ENCODE data around the gene LRRC61. TPM values are rescaled to one million over a fixed set of nuclear protein-coding genes. Genes with fewer than 3 reads are reported as not detected.

The LRRC61 gene
- total RNA-seq, 1 donor from 2014 or later = 70.8 TPM

DNA sequence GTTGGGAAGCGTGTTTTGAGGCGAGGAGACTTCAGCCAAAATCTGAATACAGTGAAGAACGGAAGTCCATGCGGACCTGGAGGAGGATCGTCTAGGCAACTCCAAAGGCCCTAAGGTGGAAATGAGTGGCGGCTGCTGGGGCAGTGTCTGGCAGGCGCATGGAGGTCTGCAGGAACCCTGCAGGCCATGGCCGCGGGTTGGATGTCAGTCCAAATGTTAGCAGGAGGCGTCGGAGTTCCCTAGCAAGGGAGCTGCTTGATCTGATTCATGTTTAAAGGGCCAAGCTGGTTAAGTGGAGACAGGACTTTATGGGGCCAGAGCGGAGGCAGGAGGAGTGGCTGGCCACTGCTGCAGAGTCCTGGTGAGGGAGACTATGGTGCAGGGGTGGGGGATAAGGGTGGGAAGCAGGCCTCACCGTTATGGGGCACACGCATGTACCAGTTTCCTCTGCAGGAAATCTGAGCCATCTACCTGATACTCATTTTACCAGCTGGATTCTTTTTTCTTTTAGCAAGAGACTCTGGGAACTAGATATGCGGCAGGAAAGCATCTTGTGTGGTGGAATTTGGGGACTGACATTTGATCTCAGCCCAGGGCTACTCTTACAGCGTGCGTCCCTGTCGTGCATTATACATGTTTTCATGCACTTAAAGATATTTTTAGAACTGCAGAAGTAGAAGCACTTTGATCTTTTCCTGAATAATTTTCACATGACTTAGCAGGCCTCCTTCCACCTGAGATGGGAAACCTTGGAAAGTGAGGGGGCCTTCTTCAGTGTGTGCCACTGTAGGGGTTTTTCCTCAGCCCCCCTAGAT lies 38.9 kb downstream of the LRRC61 start:
- no peak overlapping the region for H3K4me3 ChIP-seq (ENCODE audit: low read depth, low read length)
- TF ChIP-seq CTCF (IDR thresholded peaks at IDR 0.05; ENCODE audit: insufficient read depth, low read length, poor library complexity, severe bottlenecking) = no peak
- no peaks in the 10 kb centered on the region for H3K36me3 ChIP-seq (ENCODE audit: control insufficient read depth, insufficient read depth, low read length)

DNA sequence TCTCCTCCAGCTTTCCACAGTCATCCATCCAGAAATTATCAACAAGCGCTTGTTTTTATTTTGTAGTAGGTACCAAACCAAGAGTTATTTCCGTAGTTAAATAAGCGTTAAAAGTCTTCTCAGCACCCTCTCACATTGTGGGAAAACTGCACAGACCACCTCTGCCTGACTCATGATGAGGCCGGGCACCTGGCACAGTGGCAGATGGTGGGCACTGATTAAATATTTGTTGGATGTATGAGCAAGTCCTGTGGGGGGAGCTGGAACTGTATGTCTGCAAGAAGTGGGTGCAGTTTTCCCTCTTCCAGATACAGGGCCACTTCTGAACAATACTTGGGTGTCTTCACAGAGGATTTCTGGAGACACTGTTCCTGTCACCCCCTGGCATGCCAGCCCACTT lies 40.2 kb downstream of the LRRC61 start:
- Histone ChIP-seq H3K27me3 (ENCODE audit: control insufficient read depth, insufficient read depth, low read length) (no peaks in the 10 kb centered on the region), H3K4me3 (ENCODE audit: low read depth, low read length) (no peak overlapping the region), H3K36me3 (ENCODE audit: control insufficient read depth, insufficient read depth, low read length) (no peaks in the 10 kb centered on the region)
- DNase-seq (ENCODE audit: low read depth) = no peak
- no peak for TF ChIP-seq CTCF (IDR thresholded peaks at IDR 0.05; ENCODE audit: insufficient read depth, low read length, poor library complexity, severe bottlenecking)

More for the DNA sequence above, 38.9 kb downstream of the LRRC61 start:
- DNase-seq (ENCODE audit: low read depth) = no peak
- H3K27me3 ChIP-seq (ENCODE audit: control insufficient read depth, insufficient read depth, low read length) = no peaks in the 10 kb centered on the region

- TF ChIP-seq CTCF (IDR thresholded peaks at IDR 0.05; ENCODE audit: insufficient read depth, low read length, poor library complexity, severe bottlenecking) = no peak
- no peak for DNase-seq (ENCODE audit: low read depth)
- no peak overlapping the region for H3K4me3 ChIP-seq (ENCODE audit: low read depth, low read length)
- no peaks in the 10 kb centered on the region for H3K27me3 ChIP-seq (ENCODE audit: control insufficient read depth, insufficient read depth, low read length)
- no peaks in the 10 kb centered on the region for H3K36me3 ChIP-seq (ENCODE audit: control insufficient read depth, insufficient read depth, low read length)
Measured at GRCh38 chr7:150363872-150364271, 40.7 kb downstream of the LRRC61 start.

- no peaks in the 10 kb centered on the region for H3K36me3 ChIP-seq (ENCODE audit: control insufficient read depth, insufficient read depth, low read length)
- no peak for DNase-seq (ENCODE audit: low read depth)
- no peak overlapping the region for H3K4me3 ChIP-seq (ENCODE audit: low read depth, low read length)
- TF ChIP-seq CTCF (IDR thresholded peaks at IDR 0.05; ENCODE audit: insufficient read depth, low read length, poor library complexity, severe bottlenecking) = no peak
- no peaks in the 10 kb centered on the region for H3K27me3 ChIP-seq (ENCODE audit: control insufficient read depth, insufficient read depth, low read length)
Measured at GRCh38 chr7:150365194-150365593, 42.0 kb downstream of the LRRC61 start.

DNA sequence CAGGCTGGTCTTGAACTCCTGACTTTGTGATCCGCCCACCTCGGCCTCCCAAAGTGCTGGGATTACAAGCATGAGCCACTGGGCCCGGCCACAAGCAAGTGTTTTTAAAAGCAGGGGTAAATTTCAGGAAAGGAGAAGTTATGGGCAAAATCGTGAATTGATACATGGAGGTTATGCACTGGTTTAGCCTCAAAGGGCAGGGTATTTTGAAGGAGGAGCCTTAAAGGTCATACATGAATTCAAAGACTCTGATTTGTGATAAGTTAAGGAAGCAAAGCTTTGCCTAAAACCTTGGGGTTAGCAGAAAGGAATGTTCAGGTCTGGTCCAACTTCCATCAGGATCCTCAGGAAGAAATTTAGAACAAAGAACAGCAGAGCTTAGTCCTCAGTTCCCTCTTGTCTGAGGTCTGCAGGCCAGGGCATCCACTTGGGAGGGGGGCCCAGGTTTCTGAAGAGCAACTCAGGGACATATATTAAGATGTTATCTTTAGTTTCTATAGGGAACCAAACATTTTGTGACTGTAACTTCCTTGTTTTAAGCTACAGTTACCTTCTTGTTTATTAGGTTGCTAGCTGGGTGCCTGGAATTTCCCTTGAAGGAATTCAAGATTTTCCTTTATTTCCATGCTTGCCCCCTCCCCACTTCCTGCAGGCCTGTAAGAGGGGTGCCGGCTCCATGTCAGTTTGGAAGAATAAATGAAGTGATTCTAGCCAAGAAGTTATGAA lies 42.7 kb downstream of the LRRC61 start:
- TF ChIP-seq CTCF (IDR thresholded peaks at IDR 0.05; ENCODE audit: insufficient read depth, low read length, poor library complexity, severe bottlenecking) = no peak
- Histone ChIP-seq H3K27me3 (ENCODE audit: control insufficient read depth, insufficient read depth, low read length) (no peaks in the 10 kb centered on the region), H3K4me3 (ENCODE audit: low read depth, low read length) (no peak overlapping the region), H3K36me3 (ENCODE audit: control insufficient read depth, insufficient read depth, low read length) (no peaks in the 10 kb centered on the region)
- no peak for DNase-seq (ENCODE audit: low read depth)

Measured in kidney epithelial cell (primary cell).